NCI-H128 (cell line): Measurements from ENCODE around the gene NAV2.
"Not testable (repeated sequence)": the region's sequence is repeated elsewhere in the genome, so short reads cannot be mapped to it uniquely, and the experiment has no call there.

Experiments
- DNase-seq: peaks from one replicate; lab custom pipeline; 2025; ENCODE audit not compliant: unreplicated experiment; lab: John Stamatoyannopoulos, UW

NAV2 gene

DNA sequence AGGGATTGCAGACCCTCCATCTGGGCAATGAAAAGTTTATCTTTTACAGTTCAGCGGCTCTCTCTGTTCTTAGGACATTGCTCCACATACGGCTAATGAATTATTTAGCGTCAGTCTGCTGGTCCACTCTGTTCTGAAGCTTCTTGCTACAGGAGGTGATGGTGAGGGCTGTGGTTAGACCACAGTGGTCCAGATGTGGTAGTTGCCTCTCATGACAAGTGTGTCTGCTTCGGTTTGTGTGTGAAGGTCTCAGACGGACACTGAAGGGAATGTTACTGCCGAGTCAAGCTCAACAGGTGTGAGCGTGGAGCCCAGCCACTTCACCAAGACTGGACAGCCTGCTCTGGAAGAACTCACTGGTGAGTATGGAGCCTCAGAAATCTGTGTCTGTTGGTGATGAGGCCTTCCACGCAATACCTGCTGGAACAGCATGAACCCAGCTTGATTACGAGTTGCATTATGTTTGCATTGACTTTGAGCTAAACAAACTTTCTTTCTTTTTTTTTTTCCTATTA is 226.8 kb downstream of the NAV2 start:
- no peak for DNase-seq

DNA sequence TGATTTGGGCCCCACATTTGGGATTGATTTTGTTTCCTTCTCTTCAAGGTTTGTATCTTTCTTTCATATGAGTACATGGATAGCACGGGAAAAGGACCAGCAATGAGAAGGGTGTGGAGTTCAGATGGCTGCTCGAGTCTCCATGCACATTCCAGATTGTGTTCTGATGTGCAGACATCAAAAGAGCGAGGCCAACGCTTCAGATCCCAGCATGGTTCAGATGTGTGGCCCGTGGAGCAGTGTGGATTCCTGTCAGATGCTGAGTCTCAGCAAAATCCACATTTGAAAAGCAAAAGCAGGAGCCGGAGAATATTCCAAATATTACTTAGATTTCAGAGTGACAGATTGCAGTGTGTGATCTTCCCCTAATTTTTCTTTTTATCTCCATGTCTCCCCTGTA is 228.2 kb downstream of the NAV2 start:
- no peak for DNase-seq

DNA sequence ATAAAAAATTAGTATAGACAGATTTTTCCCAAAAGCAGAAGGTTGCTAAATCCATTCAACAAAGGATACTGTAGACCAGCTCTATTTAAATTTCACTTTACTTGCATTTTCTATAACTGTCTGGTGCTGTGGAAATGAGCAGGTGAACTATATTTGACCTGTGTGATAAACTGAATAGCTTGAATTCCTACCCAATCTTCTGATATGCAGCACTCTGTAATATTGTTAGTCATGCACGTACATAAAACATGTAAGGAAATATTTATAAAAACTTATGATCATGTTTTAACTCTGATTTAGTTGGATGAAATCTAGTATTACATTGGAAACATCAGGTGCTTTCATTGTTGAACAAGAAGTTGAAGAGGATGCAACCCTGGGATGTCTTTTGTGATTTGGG is 234.0 kb downstream of the NAV2 start:
- DNase-seq = no peak

DNA sequence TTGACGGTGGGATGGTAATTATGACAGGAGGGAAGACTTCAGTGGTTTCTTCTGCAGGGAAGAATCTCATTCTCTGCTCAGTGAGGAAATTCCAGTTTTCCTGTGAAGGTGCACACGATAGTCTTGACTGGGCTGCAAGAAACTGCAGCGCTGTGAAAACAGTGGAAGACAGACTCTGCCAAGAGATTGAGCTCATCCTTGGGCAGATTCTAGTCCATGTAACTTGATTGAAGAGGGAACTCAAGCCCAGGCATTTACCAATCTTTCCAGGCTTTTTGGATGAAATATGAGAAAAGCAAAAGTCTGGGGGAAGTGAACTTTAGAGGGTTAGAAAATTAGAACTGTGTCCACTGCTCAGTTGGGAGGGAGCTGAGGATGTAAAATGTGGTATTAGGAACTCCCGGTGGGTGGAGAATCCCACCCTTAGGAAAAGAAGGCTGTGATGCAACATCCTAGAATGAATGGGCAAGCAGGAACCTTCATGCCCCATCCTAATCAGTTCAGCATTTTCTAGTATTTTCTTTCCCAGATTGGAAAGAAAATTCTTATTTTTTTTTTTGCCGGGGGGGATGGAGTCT is 235.0 kb downstream of the NAV2 start:
- no peak for DNase-seq

DNA sequence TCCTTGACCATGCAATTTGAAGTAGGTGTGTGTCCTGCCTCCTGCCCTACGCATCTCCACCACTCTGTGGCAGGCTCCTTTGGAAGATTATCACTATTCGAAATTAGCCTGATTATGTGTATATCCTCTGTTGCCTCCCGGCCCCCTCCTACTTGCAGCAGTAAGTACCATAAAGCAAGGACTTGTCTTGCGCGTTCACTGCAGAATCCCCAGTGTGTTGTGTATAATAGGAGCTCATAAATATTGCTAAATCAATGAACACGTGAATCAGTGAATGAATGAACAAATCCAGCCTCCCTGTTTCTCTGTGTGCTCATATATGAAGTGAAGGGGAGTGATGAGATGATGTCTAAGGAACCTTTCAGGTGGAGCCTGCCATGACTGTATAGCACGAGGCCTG is 237.0 kb downstream of the NAV2 start:
- no peak for DNase-seq

DNA sequence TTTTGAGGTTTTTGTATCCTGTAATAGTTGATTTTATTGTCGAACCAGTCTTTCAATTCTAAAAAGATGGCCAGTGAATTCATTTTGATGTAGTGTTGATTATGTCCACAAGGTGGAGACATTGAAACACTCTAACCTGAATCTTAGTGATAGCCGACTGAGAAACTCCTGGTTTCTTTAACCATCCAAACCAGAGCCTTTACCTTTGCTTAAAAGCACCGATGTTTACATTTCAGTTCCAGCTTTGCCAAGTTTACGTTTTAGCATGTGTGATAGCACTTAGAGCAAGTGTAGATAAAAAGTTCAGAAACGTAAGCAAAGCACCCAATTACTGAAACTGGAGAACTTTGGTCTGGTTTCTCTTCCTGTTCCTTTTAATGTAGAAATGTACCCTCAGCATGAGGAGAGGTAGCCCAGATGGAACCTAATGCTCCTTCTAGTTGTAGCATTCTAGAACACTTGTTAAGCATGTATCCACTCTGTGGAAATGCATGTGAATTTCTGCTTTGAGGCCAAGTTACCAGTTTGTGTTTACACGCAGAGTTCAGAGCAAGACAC is 239.0 kb downstream of the NAV2 start:
- DNase-seq = peak; percentile 68

DNA sequence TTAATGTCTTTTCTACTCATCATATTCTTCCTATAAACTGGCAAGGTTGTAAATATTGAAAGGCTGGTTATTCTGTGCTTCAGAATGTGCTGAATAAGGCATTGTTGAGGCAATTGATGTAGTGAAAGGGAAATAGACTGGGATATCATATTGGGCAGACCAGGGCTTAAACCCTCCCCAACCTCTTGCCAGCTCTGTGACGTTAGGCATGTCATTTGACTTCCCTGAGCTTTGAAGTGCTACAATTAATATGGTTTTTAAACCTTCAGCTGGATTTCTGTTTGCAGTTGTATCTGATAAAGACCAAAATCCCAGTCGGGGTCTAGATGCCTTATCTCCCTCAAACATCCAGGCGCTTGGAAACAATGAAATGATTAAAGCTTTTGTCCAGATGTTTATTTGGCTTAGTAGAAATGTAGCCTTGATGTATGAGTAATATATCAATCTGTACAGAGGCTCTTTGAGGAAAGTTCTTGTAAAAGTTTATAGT is 239.5 kb downstream of the NAV2 start:
- DNase-seq = no peak

DNA sequence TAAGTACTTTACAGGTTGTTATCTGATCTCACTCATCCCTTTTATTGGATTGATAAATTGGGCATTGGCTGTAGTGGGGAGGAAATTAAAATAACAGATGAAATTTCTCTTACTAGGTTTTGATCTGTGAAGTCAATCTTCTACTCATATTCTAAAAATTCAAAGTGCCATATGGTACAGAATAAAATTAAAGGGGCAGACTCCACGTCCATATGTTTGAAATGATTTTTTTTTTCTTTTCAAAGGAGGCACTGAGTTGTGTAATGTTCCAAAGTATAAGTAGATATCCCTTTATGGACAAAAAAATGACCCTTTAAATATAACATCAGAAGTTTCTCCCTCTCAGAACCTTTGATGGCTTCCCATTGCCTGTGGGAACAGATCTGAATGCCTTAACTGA is 240.3 kb downstream of the NAV2 start:
- no peak for DNase-seq

DNA sequence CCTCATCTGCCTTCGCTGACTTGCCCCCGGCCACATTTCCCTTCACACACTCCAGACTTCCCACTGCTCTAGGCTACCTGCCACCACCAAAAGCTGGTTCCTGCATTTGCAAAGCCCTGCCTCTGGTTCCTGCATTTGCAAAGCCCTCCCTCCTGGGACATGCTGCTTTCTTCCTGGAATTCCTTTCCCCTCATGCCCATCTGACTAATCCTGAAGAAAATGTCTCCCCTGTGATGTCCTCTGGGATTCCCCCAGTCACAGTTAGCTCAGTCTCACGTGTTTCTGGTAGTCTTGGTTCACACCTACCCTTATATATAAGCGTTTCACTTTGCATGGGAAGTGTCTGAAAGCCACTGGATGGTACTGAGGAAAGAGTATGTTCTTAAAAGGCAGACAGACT is 240.7 kb downstream of the NAV2 start:
- no peak for DNase-seq

DNA sequence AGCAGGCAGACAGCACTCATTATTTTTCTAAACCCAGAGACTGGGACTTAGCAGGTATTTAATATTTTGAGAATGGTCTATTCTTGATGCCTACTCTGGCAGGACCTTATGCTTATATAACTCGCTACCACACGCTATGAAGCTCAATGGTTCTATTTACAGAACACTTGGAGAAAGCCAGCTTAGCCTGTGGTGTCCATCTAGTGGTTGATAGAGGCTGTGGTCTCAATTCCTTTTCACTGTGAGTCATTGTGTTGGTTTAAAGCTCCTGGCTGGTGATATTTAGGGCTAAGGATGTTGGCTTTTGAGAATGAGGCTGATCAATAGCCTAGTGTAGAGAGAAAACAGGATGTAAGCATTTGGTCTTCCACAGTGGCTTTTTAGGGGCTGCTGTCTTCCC is 241.3 kb downstream of the NAV2 start:
- no peak for DNase-seq

DNA sequence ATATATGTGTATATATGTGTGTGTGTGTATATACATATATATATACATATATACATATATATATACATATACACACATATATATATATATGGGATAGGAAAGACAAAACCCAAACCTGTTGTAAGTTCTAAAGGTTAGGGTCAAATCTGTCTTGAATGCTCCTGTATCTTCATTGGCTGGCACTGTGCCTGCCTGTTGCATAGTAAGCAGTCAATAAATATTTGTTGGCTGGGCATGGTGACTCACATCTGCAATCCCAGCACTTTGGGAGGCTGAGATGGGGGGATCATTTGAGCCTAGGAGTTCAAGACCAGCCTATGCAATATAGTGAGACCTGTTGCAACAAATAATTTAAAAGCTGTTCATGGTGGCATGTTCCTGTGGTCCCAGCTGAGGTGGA is 242.3 kb downstream of the NAV2 start:
- no peak for DNase-seq

DNA sequence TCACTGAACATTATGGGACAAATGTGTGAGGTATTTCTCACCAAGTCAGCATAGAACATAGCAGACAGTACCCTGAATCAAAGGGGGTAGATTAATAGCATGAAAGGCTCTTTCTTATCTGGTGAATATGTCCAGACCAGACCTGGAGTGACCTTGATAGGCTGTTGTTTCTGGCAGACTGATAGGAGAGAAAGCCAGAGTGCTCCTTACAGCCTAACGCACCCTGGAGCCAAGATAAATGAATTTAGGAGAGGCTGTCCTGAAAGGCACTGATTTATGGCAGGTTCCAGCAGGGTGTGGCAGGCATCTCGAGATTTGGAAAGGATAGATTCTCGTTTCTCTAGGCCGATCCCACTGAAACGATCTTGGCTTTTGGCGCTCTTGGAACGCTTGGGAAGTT is 243.0 kb downstream of the NAV2 start:
- DNase-seq = no peak

DNA sequence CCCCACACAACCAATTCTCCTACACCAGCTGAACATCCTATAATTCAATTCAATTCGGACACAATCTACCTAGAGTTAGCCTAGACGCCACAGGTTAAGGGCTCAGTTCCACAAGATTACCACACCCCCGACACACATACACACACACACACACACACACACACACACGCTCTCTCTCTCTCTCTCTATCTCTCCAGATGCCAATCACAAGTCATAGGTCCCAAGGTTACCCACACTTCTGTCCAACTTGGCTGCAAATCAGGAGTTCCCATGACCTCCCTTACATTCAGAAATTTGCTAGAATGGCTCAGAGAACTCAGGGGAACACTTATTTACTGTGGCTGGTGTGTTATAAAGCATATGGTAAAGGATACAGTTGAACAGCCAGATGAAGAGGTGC is 243.6 kb downstream of the NAV2 start:
- no peak for DNase-seq

DNA sequence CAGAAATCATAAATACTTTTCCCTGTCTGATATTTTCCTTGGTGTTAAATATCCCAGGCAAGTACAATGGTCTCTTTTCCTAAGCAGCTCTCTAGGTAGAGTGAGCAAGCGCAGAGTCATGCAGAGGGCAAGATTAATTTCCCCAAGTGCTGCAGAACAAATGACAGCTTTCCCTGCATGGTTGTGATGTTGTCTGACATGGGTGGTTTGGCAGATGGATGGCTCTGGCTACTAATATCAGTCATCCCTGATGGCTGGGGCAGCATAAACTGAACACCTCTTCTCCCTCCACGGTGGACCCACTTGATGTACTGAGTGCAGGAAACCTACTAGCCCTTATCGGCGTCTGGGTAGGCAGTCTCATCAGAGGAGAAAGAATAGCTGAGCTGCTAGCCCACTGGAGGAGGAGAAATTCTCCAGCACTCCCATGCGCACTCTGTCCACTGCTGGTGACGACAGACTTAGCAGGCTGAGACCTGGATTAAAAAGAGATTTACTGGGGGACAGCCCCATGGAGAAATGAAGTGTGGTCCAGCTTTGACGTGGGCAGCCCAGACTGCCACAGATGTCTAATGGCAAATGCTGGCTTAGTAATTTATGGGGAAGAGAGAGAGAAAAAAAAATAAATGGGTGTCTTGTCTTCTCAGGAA is 244.8 kb downstream of the NAV2 start:
- DNase-seq = no peak

DNA sequence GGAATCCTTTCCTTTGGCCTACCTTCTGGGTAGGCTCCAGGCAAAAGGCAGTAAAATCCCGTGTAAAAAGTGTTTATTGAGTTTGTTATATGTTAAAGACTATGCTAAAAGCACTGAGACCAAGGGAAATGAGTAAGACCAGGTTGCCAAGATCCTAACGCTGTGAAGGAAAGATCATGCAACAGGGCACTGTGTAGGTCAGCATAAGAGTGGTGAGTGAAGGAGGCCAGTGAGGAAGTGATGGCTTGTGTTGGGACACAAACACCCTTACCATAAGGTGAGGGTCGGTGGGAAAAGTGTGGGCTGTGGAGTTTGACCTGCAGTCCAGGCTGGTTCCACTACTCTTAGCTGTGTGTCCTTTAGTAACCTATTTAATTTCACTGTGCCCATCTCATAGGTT is 245.6 kb downstream of the NAV2 start:
- DNase-seq = no peak

DNA sequence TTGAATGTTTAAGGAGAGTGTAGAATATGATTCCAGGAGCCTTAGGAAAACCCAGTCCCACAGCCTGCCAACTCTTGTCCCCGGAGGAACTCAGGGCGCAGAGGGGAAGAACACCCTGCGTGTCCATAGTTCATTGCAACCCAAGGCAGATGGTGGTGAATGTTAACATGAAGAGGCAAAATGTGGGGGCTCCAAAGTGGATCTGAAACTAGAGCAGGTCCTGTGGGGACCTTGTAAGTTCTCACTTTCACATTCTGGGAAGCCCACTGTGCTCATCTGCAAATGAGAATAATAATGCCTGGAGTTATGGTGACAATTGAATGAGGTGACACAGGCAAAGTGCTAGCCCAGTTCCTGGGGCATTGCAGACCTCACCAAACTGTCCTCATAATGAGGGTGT is 246.6 kb downstream of the NAV2 start:
- DNase-seq = no peak

DNA sequence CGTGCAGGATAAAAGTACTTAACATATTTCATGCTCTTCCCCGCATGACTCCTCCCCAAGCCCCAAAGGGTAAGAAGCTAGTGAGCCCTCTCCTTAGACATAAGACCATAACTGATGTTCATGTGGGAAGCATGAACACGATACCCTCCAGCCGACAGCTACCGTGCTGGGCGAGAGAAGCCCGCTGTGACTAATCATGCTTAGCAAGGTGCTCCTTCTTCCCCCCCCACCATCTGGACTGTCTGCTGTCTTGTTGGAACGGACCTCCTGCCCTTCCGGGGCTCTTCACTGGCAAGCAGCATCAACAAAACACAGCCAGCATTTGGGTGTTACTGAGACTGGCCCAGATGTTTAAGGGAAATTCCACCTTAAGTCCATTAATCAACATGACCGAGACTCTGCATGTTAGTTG is 247.0 kb downstream of the NAV2 start:
- no peak for DNase-seq

DNA sequence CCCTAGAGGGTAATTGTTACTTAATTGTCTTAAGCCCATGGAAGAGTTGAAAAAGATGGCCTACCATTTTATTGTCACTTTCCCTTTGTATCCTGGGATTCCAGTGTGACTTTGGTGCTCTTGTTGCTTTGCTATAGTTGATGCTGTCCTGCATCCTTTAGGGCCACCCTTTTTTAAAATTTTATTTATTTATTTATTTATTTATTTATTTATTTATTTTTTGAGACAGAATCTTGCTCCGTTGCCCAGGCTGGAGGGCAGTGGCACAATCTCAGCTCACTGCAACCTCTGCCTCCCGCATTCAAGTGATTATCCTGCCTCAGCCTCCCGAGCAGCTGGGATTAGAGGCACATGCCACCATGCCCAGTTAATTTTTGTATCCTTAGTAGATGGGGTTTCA is 247.8 kb downstream of the NAV2 start:
- DNase-seq = not testable (repeated sequence)

DNA sequence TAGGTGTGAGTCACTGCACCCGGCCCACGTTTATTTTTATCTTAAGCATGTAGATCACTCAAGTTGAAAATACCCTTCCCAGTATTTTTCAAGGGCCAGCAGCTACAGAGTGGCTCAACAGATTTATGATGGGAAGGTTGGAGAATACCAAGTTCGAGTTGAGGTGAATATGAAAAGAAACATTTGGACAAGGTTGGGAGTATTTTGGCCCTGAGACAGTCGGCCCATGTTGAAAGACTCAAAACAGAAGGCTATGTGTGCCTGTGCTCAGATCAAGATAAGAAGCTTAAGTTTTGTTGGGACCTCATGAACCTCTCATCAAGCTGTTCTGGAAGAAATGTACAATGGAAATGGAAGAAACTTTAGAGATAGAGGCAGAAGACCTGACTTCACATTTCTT is 248.6 kb downstream of the NAV2 start:
- DNase-seq = no peak

DNA sequence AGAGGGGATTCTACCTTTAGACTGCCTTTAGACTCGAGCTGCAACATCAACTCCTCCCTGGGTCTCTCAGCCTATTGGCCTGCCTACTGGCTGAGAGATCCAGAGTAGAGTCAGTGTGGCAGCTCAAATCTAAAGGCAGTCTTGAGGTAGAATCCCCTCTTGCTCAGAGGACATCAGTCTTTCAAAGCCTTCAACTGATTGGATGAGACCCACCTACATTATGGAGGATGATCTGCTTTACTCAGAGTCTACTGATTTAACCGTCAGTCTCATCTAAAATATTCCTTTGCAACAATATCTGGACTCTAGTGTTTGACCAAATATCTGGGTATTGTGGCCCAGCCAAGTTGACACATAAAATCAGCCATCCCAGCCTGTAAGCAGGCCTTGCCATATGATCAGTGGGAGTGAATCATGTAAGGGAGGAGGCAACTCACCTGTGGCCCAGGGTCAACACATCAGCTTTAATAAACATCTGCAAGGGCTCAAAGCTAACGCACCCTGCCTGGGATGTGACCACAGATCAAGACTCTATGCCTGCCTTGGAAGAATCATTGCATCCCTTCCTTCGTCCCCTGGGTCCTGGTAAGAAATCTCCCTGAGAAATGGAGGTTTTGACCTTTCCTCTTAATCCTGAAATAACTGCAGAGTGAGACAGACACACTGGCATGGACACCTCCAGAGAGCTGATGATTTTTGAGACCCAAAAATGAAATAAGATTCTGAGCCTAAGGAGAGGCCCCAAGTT is 249.6 kb downstream of the NAV2 start:
- DNase-seq = no peak

DNA sequence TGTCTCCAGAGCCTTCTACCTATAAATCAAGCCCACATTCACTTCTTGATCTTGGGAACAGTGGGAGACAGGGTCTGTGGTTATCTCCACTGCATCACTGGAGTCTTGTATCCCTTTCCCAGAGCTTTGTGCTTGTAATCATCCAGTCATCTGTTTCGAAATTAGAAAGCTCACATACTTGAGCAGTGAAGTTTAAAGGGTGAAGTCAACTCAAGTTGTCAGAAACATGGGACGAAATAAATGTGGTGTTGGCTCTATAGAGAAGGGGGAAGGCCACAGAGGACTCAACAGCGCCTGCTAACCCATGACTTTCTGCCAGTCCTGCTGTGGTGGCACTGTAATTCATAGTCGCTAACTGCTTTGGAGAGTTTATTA is 250.2 kb downstream of the NAV2 start:
- no peak for DNase-seq
